ENCODE results near the gene VAPB. TPM values are rescaled to one million over a fixed set of nuclear protein-coding genes. Genes with fewer than 3 reads are reported as not detected.
"Not testable (repeated sequence)": the region's sequence is repeated elsewhere in the genome, so short reads cannot be mapped to it uniquely, and the experiment has no call there.

VAPB gene
- total RNA-seq, 1 donor from 2014 or later = 21.6 TPM

DNA sequence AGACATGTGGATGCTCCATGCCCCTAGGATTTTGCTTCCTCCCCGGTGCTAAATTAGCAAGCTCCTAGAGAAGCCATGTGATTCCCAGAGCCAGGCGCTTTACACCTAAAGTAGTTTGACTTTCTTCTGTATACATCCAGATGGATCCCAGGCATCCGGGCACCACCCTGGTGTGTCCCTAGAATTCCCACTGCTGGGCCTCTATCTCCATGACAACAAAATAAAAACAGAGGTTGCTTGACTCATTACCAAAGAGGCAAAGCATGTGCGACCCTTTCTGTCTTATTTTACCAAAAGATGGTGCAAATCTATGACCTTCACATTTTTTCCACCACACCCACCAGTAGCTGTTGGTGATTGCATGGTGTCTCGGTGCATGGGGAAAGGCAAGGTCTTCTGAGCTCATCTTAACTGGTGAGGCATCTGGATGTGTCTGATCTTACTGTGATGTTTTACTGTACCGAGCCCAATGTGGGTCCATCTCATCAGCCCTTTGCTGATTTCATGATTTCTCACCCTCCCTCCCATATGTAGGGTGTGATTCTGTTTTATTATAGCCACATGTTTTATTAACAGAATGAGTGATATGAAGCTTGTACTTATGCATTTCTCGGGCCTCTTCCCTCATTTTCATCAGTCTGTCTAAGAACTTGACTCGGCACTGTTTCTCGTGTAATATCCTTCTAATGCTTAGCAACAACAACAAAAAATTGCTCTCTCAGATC is 27.4 kb upstream of the VAPB start:
- TF ChIP-seq, protein P1, sequence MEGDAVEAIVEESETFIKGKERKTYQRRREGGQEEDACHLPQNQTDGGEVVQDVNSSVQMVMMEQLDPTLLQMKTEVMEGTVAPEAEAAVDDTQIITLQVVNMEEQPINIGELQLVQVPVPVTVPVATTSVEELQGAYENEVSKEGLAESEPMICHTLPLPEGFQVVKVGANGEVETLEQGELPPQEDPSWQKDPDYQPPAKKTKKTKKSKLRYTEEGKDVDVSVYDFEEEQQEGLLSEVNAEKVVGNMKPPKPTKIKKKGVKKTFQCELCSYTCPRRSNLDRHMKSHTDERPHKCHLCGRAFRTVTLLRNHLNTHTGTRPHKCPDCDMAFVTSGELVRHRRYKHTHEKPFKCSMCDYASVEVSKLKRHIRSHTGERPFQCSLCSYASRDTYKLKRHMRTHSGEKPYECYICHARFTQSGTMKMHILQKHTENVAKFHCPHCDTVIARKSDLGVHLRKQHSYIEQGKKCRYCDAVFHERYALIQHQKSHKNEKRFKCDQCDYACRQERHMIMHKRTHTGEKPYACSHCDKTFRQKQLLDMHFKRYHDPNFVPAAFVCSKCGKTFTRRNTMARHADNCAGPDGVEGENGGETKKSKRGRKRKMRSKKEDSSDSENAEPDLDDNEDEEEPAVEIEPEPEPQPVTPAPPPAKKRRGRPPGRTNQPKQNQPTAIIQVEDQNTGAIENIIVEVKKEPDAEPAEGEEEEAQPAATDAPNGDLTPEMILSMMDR (IDR thresholded peaks at IDR 0.05) = no peak
- TF ChIP-seq POLR2AphosphoS5 (IDR thresholded peaks at IDR 0.05; ENCODE audit: insufficient read depth in 1 of 2, low read depth in 1 of 2) = no peak
- TF ChIP-seq POLR2A (IDR thresholded peaks at IDR 0.05) = no peak
- intact Hi-C loops (cut with DNase I) = no loop called here
- Histone ChIP-seq H3K4me1 (peaks cover 11% of the 10 kb centered on the region), H3K27me3 (no peaks in the 10 kb centered on the region), H3K27ac (no peak overlapping the region), H3K9me3 (no peaks in the 10 kb centered on the region), H3K4me3 (no peak overlapping the region), H3K36me3 (peaks cover 5 to 23% of the 10 kb centered on the region in 2 donors)
- DNase-seq (ENCODE audit: extremely low spot score in 2 of 2) = no peak

DNA sequence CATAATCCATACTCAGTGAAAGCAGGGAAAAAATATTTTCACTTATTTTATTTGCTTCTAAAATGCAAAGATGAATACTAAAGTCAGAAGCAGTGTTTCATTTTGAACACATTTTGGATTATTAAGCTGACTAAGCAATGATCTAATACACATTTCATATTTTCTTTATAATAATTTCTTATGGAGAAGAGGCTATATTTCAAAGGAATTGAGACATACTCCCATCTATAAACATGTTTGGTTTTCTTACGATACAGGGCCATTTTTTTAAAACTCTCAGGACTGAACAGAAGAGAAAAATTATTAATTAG is 26.9 kb upstream of the VAPB start:
- Histone ChIP-seq H3K9me3 (no peaks in the 10 kb centered on the region), H3K4me1 (peaks cover 11% of the 10 kb centered on the region), H3K36me3 (peaks cover 5 to 20% of the 10 kb centered on the region in 2 donors), H3K27me3 (no peaks in the 10 kb centered on the region), H3K4me3 (no peak overlapping the region), H3K27ac (no peak overlapping the region)
- intact Hi-C loops (cut with DNase I) = no loop called here
- TF ChIP-seq, protein P1 (IDR thresholded peaks at IDR 0.05) = no peak
- TF ChIP-seq POLR2A (IDR thresholded peaks at IDR 0.05) = no peak
- no peak for TF ChIP-seq POLR2AphosphoS5 (IDR thresholded peaks at IDR 0.05; ENCODE audit: insufficient read depth in 1 of 2, low read depth in 1 of 2)
- no peak for DNase-seq (ENCODE audit: extremely low spot score in 2 of 2)

DNA sequence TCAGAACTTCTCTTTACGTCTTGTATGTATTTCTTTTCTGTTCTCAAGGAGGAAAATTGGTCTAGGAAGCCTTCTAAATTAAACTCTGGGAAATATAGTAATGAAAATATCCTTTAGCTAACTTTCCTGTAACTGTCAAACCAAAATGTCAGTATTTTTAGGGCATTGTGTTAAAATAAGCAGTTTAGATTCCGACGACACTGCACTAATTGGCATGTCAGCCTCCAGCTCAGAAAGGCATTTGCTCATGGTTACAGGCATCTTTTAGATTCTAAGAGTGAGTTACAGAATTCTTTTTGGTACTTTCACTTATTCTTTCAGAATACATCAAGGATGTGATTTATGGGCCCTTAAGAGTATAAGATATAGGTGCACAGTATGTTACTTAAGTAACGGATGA is 26.1 kb upstream of the VAPB start:
- peaks cover 5 to 20% of the 10 kb centered on the region in 2 donors for H3K36me3 ChIP-seq
- TF ChIP-seq, protein P1 (IDR thresholded peaks at IDR 0.05) = no peak
- no peak for TF ChIP-seq POLR2A (IDR thresholded peaks at IDR 0.05)
- TF ChIP-seq POLR2AphosphoS5 (IDR thresholded peaks at IDR 0.05; ENCODE audit: insufficient read depth in 1 of 2, low read depth in 1 of 2) = no peak
- H3K27me3 ChIP-seq = no peaks in the 10 kb centered on the region
- no peak overlapping the region for H3K27ac ChIP-seq
- H3K9me3 ChIP-seq = no peaks in the 10 kb centered on the region
- intact Hi-C loops (cut with DNase I) = no loop called here
- DNase-seq (ENCODE audit: extremely low spot score in 2 of 2) = no peak
- H3K4me1 ChIP-seq = peaks cover 11% of the 10 kb centered on the region
- H3K4me3 ChIP-seq = no peak overlapping the region

DNA sequence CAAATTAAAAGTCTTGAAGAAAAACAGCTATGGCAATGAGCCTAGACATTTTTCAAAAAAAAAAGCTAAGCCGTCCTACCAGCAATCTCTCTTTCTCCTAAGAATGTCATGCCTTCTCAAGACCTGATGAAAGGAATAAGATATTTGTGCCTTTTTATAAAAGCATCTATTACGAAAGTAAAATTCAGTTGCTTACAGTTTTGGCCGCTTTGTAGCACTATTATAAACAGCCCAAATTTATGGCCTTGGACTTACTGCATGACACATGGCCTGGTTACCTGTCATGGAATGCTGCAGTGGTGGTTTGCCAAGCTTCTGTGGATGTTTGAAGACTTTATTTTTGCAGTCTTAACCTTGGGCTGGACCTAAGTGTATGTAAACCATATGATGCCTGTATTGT is 22.2 kb upstream of the VAPB start:
- H3K27me3 ChIP-seq = no peaks in the 10 kb centered on the region
- peaks cover 0 to 5% of the 10 kb centered on the region in 2 donors for H3K36me3 ChIP-seq
- no peak overlapping the region for H3K4me3 ChIP-seq
- no peak for DNase-seq (ENCODE audit: extremely low spot score in 2 of 2)
- no peak overlapping the region for H3K27ac ChIP-seq
- H3K9me3 ChIP-seq = no peaks in the 10 kb centered on the region
- intact Hi-C loops (cut with DNase I) = no loop called here
- no peaks in the 10 kb centered on the region for H3K4me1 ChIP-seq
- TF ChIP-seq POLR2AphosphoS5 (IDR thresholded peaks at IDR 0.05; ENCODE audit: insufficient read depth in 1 of 2, low read depth in 1 of 2) = no peak
- no peak for TF ChIP-seq POLR2A (IDR thresholded peaks at IDR 0.05)
- TF ChIP-seq, protein P1 (IDR thresholded peaks at IDR 0.05) = no peak

DNA sequence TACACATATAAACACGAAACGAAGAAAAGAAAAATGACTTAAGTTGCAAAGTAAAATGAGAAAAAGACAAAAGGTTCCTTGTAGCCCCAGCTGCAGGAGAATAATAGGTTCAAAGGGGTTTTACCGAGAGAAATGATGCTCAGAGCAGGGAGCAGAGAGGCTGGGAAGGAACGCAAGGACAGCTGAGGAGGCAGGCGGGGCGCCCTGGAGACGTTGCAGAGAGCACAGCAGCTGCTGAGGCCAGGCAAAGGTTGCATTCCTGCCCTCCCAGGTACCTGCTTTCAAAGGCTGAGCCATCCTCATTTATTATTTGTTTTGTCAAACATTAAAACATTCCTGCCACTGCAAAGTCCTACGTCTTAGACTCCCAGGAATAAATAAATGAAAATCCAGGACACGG is 16.2 kb upstream of the VAPB start:
- intact Hi-C loops (cut with DNase I) = no loop called here
- H3K4me3 ChIP-seq = no peak overlapping the region
- no peak for DNase-seq (ENCODE audit: extremely low spot score in 2 of 2)
- no peaks in the 10 kb centered on the region for H3K4me1 ChIP-seq
- H3K36me3 ChIP-seq = no peaks in the 10 kb centered on the region
- no peak overlapping the region for H3K27ac ChIP-seq
- H3K27me3 ChIP-seq = no peaks in the 10 kb centered on the region
- TF ChIP-seq POLR2AphosphoS5 (IDR thresholded peaks at IDR 0.05; ENCODE audit: insufficient read depth in 1 of 2, low read depth in 1 of 2) (no peak), POLR2A (IDR thresholded peaks at IDR 0.05) (no peak)
- TF ChIP-seq, protein P1 (IDR thresholded peaks at IDR 0.05) = no peak
- no peaks in the 10 kb centered on the region for H3K9me3 ChIP-seq

DNA sequence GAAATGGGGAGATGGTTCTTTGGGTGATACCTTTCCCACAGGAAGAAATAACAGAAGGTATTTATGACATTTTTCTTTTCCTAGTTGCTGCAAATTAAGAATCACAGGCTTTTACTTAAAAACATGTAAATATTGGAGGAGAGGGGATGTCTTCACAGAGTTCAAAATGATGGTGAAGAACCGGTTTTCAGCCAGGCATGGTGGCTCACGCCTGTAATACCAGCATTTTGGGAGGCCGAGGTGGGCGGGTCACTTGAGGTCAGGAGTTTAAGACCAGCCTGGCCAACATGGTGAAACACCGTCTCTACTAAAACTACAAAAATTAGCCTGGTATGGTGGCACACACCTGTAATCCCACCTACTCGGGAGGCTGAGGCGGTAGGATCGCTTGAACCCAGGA is 15.7 kb upstream of the VAPB start:
- DNase-seq (ENCODE audit: extremely low spot score in 2 of 2); intact Hi-C loops (cut with DNase I); H3K27me3 ChIP-seq; H3K27ac ChIP-seq; H3K4me1 ChIP-seq; H3K9me3 ChIP-seq; H3K36me3 ChIP-seq; H3K4me3 ChIP-seq: not testable (repeated sequence)

All from vagina (tissue), 2 donors.